ENCODE data around the gene BTBD9.

The BTBD9 gene

DNA sequence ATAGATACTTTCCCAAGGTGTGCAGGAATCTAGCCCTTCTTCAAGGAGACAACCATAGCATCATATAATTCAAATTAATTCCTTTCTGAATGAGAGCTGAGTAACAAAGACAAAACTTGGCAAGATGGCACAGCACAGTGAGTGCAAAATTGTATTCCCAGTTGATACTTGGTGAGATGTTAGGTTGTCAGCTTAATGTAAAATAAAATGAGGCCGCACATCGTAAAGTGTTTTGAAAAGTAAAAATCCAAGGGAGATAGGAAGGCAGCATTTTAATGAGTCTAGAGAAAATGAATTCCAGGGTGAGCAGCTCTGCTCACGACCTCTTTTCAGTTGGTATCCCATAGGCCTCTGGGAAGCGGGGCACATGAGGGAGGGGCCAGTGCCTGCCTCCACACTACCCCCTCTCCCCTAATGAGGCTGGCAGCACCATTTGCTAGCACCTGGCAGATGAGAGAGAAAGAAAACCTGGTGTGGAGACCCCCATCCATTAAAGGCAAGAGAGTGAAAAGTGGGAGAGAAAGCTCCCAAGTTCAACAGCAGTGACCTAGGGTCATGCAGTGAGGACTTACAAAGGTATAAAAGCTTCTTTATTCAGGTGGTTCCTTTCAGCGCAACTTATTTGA is 158.4 kb downstream of the BTBD9 start:
- no peak for DNase-seq (ENCODE audit: low spot score)

DNA sequence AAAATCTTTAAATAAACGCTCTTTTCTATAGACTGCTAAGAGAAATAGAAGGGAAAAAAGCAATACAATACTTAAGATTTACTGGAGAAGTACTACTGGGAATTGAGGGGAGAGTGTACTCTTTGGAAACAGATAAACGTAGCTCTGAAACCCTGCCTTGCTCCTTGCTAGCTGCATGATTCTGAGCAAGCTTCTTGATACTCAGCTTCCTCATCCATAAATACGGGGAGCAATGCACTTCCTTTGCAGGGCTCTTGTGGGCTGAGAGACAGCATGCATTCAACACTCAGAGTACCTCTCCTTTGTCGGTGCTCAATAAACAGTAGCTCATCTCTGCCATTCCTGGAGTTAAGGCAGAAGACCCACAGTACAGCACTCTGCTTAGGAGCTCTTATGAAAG is 159.7 kb downstream of the BTBD9 start:
- no peak for DNase-seq (ENCODE audit: low spot score)

GRCh38 chr6:38479331-38479730 is 160.4 kb downstream of the BTBD9 start:
- DNase-seq (ENCODE audit: low spot score) = no peak

GRCh38 chr6:38477680-38478260 is 162.0 kb downstream of the BTBD9 start:
- no peak for DNase-seq (ENCODE audit: low spot score)

DNA sequence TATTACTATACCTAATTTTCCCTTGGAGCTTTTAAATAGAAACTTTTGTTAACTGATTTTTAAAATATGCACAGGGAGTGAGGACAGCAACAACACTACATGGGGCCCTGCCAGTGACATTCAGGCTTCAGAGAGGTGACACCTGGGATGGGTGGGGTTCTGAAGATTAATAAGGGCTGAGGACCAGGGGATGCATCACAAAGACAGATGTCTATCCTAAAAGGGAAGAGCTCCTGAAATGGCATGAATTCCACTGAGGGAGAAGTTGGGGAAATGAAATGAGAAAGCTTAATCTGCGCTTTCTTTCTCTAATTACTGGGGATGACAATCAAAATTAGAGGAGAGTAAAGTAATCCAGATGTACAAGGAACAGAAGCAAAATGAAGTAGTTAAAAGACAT is 162.8 kb downstream of the BTBD9 start:
- no peak for DNase-seq (ENCODE audit: low spot score)

GRCh38 chr6:38476141-38476540 is 163.6 kb downstream of the BTBD9 start:
- DNase-seq (ENCODE audit: low spot score) = no peak

DNA sequence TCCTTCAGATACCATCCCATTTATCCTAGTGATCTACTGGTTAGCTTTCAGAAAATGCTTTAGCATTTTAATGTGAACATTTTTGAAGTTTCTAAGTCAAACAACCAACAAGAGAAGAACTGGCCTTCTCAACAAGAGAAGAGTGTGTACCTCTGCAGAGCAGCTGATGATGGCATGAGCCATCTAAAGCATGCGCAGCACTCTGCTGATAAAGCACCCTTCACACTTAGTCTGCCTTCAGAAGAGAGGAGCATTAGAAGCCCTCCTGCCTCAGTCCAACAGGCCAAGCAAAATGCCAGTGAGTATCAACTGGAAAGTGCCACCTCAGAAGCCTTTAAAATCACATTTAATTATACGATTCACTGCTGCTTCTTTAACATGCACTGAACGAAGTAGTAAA is 169.2 kb downstream of the BTBD9 start:
- DNase-seq (ENCODE audit: low spot score) = no peak

GRCh38 chr6:38467566-38467965 is 172.2 kb downstream of the BTBD9 start:
- DNase-seq (ENCODE audit: low spot score) = no peak

DNA sequence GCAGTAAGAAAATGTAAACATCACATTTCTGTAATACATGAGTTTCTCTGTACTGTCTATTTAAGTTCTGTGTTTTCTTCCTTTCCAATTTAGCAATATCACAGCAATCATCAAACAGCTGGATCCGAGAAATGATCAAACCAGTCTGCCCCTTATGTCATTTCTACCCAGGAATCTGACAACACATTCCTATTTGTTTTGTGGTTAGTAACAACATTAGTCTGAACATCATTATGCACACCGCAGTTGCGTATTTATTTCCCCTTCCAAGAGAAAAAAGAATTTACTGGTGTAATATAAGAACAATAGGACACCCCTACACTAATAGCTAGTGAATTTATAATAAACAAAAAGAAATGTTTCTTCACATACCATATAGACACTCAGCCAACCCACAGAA is 179.5 kb downstream of the BTBD9 start:
- DNase-seq (ENCODE audit: low spot score) = no peak

GRCh38 chr6:38459291-38459690 is 180.4 kb downstream of the BTBD9 start:
- DNase-seq (ENCODE audit: low spot score) = peak; percentile 2

DNA sequence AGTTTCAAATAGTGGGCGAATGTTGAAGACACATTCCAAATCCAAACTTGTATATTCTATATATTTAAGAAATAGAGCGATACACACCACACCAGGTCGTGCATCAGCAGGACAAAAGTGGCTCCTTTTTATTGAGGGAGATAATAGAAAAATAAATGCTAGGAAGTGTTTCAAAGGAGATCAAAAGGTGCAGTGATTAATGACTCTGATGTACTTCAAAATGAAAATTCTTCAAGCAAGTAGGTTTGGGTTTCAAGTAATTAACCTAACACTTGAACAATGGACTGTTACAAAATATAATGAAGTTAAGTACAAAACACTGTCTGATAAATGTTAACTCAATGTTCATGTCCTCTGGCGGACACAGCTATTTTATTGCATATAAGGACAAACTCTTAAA is 185.9 kb downstream of the BTBD9 start:
- no peak for DNase-seq (ENCODE audit: low spot score)

DNA sequence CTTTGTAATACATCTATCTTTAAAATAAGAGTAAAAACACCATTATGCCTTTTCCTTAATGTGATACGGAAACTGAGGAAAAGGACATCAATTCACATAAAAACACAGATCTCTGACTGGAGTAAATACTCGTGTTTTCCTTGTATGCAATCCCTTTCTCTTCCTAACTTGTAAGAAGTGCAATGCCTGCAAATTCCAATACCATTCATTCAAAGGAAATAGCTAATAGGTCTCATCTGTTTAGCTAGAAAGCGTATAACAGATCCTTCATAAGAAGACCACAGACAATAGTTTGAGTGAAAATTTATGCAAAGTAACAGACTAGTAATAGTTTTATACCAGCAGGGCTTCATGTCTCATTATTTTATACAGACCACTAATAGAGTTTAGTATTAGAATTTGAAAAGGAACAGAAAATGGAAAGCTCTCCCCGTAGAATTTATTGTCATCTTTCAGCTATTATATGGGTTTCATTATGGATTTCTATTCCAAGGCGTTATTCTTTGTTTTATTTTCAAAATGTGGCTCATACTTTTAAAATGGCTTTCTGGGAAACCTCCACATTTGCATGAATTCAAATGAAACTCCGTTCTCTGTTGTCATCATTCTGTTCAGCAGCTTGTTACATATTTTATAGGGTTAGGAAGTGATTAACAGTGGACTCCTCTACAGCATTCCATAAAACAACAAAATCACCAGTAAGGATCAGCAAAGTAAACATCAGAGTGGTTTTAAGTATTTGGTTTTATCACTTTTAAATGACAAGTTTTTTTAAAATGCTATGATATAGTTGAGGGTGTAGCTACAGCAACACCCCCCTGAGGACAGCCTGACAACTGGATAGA is 186.7 kb downstream of the BTBD9 start:
- DNase-seq (ENCODE audit: low spot score) = no peak

- DNase-seq (ENCODE audit: low spot score) = no peak
These were observed 189.0 kb downstream of the BTBD9 start for GRCh38 chr6:38450717-38451116.

- DNase-seq (ENCODE audit: low spot score) = no peak
These were observed 193.8 kb downstream of the BTBD9 start for GRCh38 chr6:38445925-38446324.

DNA sequence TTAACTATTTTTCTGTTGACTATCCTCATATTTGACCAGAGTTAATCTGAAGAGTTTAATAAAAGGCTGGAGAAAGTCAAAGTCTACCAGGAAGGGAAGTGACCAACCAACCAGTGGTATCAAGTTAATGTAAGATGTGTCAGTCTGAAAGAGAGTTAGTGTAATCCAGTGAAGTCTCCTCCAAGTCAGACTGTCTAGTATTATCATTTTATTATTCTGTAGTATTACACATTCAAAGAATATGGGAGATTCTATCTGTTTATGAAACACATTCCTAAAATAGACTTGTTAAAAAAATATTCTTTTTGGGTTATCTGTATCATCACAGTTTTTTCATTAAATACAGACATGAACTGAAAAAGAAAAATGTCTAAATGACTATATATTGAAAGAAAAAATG is 194.4 kb downstream of the BTBD9 start:
- no peak for DNase-seq (ENCODE audit: low spot score)

DNA sequence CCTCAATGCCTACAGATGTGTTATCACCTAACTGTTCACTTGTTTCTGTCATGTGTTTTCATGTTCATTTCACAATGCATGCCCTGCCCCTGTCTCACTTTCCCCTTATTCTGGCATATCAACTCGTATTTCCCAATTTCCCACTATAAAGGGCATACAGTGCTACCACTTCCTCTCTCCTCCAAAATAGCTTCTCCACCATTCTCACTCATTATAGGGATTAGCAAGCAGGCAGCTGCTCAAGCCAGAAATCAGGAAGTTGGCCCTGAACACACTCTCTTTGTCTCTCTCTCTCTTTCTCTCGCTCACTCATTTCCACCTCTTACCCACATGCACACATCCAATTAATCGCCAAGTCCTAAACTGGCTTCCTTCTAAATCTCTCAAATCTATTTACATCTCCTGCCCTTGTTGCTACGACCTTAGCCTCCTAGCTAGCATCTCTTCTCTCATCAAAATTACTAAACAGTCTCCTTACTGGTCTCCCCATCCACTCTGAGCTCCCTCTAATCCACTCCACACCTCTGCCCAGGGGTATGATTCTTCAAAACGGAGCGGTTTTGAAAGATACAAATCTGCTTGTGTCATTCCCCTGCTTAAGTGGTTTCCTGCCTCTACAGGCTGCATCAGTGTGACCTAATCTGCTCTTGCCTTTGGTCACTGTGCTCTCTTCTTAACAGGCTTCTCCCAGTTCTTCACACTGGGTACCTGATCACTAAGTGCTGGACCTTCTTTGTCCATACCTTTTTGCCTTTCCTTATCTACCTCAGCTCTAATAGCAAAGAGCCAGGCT is 196.2 kb downstream of the BTBD9 start:
- no peak for DNase-seq (ENCODE audit: low spot score)

GRCh38 chr6:38438097-38438496 is 201.6 kb downstream of the BTBD9 start:
- no peak for DNase-seq (ENCODE audit: low spot score)

- peak; percentile 19 for DNase-seq (ENCODE audit: low spot score)
These were observed 202.8 kb downstream of the BTBD9 start for GRCh38 chr6:38436726-38437465.

- DNase-seq (ENCODE audit: low spot score) = no peak
These were observed 204.4 kb downstream of the BTBD9 start for GRCh38 chr6:38435330-38435729.

GRCh38 chr6:38434051-38434450 is 205.7 kb downstream of the BTBD9 start:
- no peak for DNase-seq (ENCODE audit: low spot score)

GRCh38 chr6:38432479-38432878 is 207.2 kb downstream of the BTBD9 start:
- peak; percentile 39 for DNase-seq (ENCODE audit: low spot score)

- DNase-seq (ENCODE audit: low spot score) = no peak
These were observed 207.7 kb downstream of the BTBD9 start for GRCh38 chr6:38432079-38432478.

All from kidney tubule cell (primary cell).